Mammary epithelial cell (primary cell): ENCODE data around the gene ZSCAN21.
"Not testable (repeated sequence)": the region's sequence is repeated elsewhere in the genome, so short reads cannot be mapped to it uniquely, and the experiment has no call there.

ENCODE experiments used
- EZH2 ChIP-seq: IDR thresholded peaks from 2 replicates; pipeline ENCODE4 v1.6.1; 2012; ENCODE audit warnings: low read length, inconsistent platforms, borderline replicate concordance
- TF ChIP-seq, protein P1 (sequence below), 2 donors: IDR thresholded peaks in 1 of 2; conservative IDR thresholded peaks in 1 of 2; 2 replicates each; pipeline ENCODE4 v1.5.1; 2011 to 2012; ENCODE audit warnings: inconsistent platforms in 2 of 2, low read length in 2 of 2, mild to moderate bottlenecking in 2 of 2, control low read depth in 1 of 2, low read depth in 1 of 2; ENCODE audit not compliant: insufficient read depth in 1 of 2; ENCODE audit errors: extremely low read depth in 1 of 2

DNA sequence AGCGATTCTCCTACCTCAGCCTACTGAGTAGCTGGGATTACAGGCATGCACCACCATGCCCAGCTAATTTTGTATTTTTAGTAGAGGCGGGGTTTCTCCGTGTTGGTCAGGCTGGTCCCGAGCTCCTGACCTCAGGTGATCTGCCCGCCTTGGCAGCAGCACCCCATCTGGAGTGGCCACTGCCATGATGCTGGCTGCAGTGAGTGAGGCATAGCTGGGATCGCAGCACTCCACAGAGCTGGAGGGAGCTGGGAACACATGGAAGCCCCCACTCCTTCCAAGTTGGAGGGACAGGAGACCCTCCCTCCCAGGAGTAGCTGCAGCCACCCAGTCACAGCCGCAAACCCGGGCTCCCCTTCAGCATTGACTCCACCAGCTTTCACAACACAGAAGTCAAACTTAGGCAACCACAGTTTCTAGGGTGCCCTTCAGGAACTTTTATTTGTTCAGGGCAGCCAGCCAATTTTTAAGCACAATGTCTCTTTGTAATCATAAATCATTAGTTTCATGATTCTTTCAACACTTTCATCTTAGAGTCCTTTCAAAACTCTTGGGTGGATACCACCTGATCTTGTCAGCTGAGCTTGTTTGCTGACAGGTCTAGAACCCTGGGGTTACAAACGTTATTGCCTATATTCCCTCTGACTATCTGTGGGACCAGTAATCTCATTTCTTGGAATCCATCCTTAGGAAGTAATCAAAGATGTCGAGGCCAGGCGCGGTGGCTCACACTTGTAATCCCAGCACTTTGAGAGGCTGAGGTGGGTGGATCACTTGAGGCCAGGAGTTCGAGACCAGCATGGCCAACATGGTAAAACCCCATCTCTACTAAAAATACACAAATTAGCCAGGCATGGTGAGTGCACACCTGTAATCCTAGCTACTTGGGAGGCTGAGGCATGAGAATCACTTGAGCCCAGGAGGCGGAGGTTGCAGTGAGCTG is 36.9 kb upstream of the ZSCAN21 start:
- TF ChIP-seq, protein P1, sequence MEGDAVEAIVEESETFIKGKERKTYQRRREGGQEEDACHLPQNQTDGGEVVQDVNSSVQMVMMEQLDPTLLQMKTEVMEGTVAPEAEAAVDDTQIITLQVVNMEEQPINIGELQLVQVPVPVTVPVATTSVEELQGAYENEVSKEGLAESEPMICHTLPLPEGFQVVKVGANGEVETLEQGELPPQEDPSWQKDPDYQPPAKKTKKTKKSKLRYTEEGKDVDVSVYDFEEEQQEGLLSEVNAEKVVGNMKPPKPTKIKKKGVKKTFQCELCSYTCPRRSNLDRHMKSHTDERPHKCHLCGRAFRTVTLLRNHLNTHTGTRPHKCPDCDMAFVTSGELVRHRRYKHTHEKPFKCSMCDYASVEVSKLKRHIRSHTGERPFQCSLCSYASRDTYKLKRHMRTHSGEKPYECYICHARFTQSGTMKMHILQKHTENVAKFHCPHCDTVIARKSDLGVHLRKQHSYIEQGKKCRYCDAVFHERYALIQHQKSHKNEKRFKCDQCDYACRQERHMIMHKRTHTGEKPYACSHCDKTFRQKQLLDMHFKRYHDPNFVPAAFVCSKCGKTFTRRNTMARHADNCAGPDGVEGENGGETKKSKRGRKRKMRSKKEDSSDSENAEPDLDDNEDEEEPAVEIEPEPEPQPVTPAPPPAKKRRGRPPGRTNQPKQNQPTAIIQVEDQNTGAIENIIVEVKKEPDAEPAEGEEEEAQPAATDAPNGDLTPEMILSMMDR (conservative IDR thresholded peaks at IDR 0.05 in 1 of 2, IDR thresholded peaks at IDR 0.05 in 1 of 2; ENCODE audit: extremely low read depth in 1 of 2, insufficient read depth in 1 of 2, low read depth in 1 of 2, low read length in 2 of 2): not testable (repeated sequence)
- not testable (repeated sequence) for TF ChIP-seq EZH2
